HepG2 (cell line): Measurements from ENCODE around the gene PSME3IP1. TPM values are rescaled to one million over a fixed set of nuclear protein-coding genes. Genes with fewer than 3 reads are reported as not detected.

Source experiments
- CBX2 ChIP-seq, 2 experiments: fragments of 200-600 bp in 1 of 2; sonication (generic); formaldehyde crosslinking in 1 of 2; IDR thresholded peaks; 2 replicates each; pipeline versions ENCODE4 v1.7.0 to v1.8.1; 2018 to 2022; ENCODE audit warnings: low read depth in 2 of 2, low read length in 1 of 2, mild to moderate bottlenecking in 1 of 2, missing genetic modification reagents in 1 of 2
- GATAD2A ChIP-seq: IDR thresholded peaks from 2 replicates; pipeline ENCODE4 v1.6.1; 2016
- MED8 ChIP-seq: sonication (generic); formaldehyde crosslinking; IDR thresholded peaks from 2 replicates; pipeline ENCODE4 v1.8.1; 2023; ENCODE audit warnings: mild to moderate bottlenecking, missing genetic modification reagents; ENCODE audit not compliant: insufficient replicate concordance
- NBN ChIP-seq: fragments of 450-650 bp; conservative IDR thresholded peaks from 2 replicates; pipeline ENCODE4 v1.6.1; 2017
- RERE ChIP-seq: IDR thresholded peaks from 2 replicates; pipeline ENCODE4 v1.6.1; 2016; ENCODE audit warnings: low read depth, missing genetic modification reagents, missing compliant biosample characterization
- SRSF9 ChIP-seq: fragments of 200-400 bp; formaldehyde crosslinking; IDR thresholded peaks from 2 replicates; pipeline ENCODE4 v1.6.1; 2018; ENCODE audit warnings: borderline replicate concordance, mild to moderate bottlenecking, low read depth, low read length; ENCODE audit not compliant: insufficient read depth, poor library complexity, severe bottlenecking
- TBP ChIP-seq: sonication (generic); formaldehyde crosslinking; IDR thresholded peaks from 2 replicates; pipeline ENCODE4 v1.5.0; 2020; ENCODE audit warnings: missing genetic modification reagents
- ZNF224 ChIP-seq: sonication (generic); formaldehyde crosslinking; IDR thresholded peaks from 2 replicates; pipeline ENCODE4 v1.5.0; 2020; ENCODE audit warnings: mild to moderate bottlenecking, missing genetic modification reagents
- ZNF367 ChIP-seq: sonication (generic); formaldehyde crosslinking; IDR thresholded peaks from 2 replicates; pipeline ENCODE4 v1.4.0; 2020; ENCODE audit warnings: missing genetic modification reagents, borderline replicate concordance
- ZNF382 ChIP-seq: sonication (generic); formaldehyde crosslinking; IDR thresholded peaks from 2 replicates; pipeline ENCODE4 v1.5.0; 2020; ENCODE audit warnings: missing genetic modification reagents, mild to moderate bottlenecking, borderline replicate concordance
- ZNF775 ChIP-seq: sonication (generic); formaldehyde crosslinking; IDR thresholded peaks from 2 replicates; pipeline ENCODE4 v1.4.0; 2020; ENCODE audit warnings: missing genetic modification reagents, mild to moderate bottlenecking, moderate library complexity, borderline replicate concordance
- ZNF780A ChIP-seq: sonication (generic); formaldehyde crosslinking; IDR thresholded peaks from 2 replicates; pipeline ENCODE4 v1.8.0; 2022; ENCODE audit warnings: mild to moderate bottlenecking, missing genetic modification reagents, moderate library complexity
- ZNF879 ChIP-seq: sonication (generic); formaldehyde crosslinking; IDR thresholded peaks from 2 replicates; pipeline ENCODE4 v1.8.1; 2023; ENCODE audit warnings: missing genetic modification reagents
- polyA plus RNA-seq, 8 experiments: library from polyadenylated mRNA; depleted of rRNA in 3 of 8; stranded (reverse) in 7 of 8; unstranded in 1 of 8; fragments of >200 nt; fragmentation: Illumina TruSeq in 4 of 8; extraction: Trizol in 4 of 8; gene quantifications; 2 replicates each; pipeline versions ENCODE4 v1.2.1 to v1.2.3, GENCODE V29; 2011 to 2016; ENCODE audit warnings: low read depth in 4 of 8, missing spikeins in 1 of 8, mixed read lengths in 1 of 8; ENCODE audit not compliant: insufficient read depth in 1 of 8
- total RNA-seq, 5 experiments: library from RNA; depleted of rRNA; stranded (reverse); fragments of >200 nt; fragmentation: Illumina TruSeq; extraction: Trizol; gene quantifications; 2 replicates each; pipeline ENCODE4 v1.2.3, GENCODE V29; 2016; ENCODE audit warnings: low read depth in 1 of 5
- TF ChIP-seq, protein P1 (sequence below): sonication (generic); formaldehyde crosslinking; conservative IDR thresholded peaks from 2 replicates; pipeline ENCODE4 v1.4.0; 2020; ENCODE audit warnings: missing genetic modification reagents
- TF ChIP-seq, protein P2 (sequence below): IDR thresholded peaks from 2 replicates; pipeline ENCODE4 v1.6.1; 2016; ENCODE audit warnings: missing compliant biosample characterization, missing genetic modification reagents, borderline replicate concordance
- TF ChIP-seq, protein P3 (sequence below): sonication (generic); formaldehyde crosslinking; conservative IDR thresholded peaks from 2 replicates; pipeline ENCODE4 v1.8.0; 2022; ENCODE audit warnings: mild to moderate bottlenecking, moderate library complexity, missing genetic modification reagents

The PSME3IP1 gene
- total and polyA plus RNA-seq, 2 of the 13 experiments (the other 11 are each of a cell fraction or from before 2014, with no cell fraction given): 90.8 to 99.8 TPM

DNA sequence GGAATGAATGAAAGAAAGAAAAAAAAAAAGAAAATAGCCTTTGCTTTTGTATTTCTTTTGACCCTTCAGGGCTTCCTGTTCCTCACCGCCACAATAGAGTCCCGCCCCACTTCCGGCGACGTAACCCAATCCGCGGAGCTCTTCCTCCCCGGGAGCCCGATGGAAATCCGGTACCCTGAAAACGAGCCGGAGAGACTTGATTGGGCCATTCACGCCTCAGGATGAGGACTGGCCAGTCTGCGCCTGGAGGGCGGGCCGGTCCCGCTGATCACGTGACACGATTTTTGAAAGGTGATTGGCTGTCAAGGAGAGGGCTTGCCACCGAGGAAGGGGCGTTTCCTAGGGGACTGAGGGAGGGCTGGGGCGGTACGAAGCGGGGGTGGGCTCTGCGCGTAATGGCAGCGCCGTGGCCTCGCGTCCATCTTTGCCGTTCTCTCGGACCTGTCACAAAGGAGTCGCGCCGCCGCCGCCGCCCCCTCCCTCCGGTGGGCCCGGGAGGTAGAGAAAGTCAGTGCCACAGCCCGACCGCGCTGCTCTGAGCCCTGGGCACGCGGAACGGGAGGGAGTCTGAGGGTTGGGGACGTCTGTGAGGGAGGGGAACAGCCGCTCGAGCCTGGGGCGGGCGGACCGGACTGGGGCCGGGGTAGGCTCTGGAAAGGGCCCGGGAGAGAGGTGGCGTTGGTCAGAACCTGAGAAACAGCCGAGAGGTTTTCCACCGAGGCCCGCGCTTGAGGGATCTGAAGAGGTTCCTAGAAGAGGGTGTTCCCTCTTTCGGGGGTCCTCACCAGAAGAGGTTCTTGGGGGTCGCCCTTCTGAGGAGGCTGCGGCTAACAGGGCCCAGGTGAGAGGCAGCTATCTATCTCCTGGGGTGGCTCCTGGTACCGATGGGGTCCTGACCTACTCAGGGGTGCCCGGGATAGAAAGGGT lies at the start of gene PSME3IP1, which contains the start of gene RSPRY1 (continued):
- TF ChIP-seq ZNF775 (CRISPR knock-in tag) (no peak), GATAD2A (peak; percentile 12; the same call in 1 of the 2 replicates), SRSF9 (no peak), ZNF879 (peak; percentile 84; the same call in 1 of the 2 replicates), NBN (no peak), ZNF224 (0 out of 2 replicates have a peak, but pooled peaks have one; percentile 49), TBP (CRISPR knock-in tag) (no peak), ZNF367 (CRISPR knock-in tag) (no peak), MED8 (no peak), CBX2 (IDR thresholded peaks at IDR 0.05; ENCODE audit: low read depth, low read length) (no peak), CBX2 (CRISPR knock-in tag; IDR thresholded peaks at IDR 0.05; ENCODE audit: low read depth) (0 out of 2 replicates have a peak, but pooled peaks have one; percentile 90), RERE (CRISPR knock-in tag) (0 out of 2 replicates have a peak, but pooled peaks have one; percentile 20), ZNF382 (CRISPR knock-in tag) (no peak), ZNF780A (CRISPR knock-in tag) (no peak; the same call in 1 of the 2 replicates)
- TF ChIP-seq, protein P1, sequence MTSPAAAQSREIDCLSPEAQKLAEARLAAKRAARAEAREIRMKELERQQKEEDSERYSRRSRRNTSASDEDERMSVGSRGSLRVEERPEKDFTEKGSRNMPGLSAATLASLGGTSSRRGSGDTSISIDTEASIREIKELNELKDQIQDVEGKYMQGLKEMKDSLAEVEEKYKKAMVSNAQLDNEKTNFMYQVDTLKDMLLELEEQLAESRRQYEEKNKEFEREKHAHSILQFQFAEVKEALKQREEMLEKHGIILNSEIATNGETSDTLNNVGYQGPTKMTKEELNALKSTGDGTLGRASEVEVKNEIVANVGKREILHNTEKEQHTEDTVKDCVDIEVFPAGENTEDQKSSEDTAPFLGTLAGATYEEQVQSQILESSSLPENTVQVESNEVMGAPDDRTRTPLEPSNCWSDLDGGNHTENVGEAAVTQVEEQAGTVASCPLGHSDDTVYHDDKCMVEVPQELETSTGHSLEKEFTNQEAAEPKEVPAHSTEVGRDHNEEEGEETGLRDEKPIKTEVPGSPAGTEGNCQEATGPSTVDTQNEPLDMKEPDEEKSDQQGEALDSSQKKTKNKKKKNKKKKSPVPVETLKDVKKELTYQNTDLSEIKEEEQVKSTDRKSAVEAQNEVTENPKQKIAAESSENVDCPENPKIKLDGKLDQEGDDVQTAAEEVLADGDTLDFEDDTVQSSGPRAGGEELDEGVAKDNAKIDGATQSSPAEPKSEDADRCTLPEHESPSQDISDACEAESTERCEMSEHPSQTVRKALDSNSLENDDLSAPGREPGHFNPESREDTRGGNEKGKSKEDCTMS (CRISPR knock-in tag): no peak
- TF ChIP-seq, protein P2, sequence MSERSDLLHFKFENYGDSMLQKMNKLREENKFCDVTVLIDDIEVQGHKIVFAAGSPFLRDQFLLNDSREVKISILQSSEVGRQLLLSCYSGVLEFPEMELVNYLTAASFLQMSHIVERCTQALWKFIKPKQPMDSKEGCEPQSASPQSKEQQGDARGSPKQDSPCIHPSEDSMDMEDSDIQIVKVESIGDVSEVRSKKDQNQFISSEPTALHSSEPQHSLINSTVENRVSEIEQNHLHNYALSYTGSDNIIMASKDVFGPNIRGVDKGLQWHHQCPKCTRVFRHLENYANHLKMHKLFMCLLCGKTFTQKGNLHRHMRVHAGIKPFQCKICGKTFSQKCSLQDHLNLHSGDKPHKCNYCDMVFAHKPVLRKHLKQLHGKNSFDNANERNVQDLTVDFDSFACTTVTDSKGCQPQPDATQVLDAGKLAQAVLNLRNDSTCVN: peak; percentile 67; the same call in 1 of the 2 replicates
- TF ChIP-seq, protein P3, sequence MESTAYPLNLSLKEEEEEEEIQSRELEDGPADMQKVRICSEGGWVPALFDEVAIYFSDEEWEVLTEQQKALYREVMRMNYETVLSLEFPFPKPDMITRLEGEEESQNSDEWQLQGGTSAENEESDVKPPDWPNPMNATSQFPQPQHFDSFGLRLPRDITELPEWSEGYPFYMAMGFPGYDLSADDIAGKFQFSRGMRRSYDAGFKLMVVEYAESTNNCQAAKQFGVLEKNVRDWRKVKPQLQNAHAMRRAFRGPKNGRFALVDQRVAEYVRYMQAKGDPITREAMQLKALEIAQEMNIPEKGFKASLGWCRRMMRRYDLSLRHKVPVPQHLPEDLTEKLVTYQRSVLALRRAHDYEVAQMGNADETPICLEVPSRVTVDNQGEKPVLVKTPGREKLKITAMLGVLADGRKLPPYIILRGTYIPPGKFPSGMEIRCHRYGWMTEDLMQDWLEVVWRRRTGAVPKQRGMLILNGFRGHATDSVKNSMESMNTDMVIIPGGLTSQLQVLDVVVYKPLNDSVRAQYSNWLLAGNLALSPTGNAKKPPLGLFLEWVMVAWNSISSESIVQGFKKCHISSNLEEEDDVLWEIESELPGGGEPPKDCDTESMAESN (CRISPR knock-in tag): 0 out of 2 replicates have a peak, but pooled peaks have one; percentile 36
